Ectodermal cell (in vitro differentiated cells): ENCODE results near the gene TSFM.

Experiments
- H3K27ac ChIP-seq: 2 replicates; pipeline ENCODE4 v1.7.0; 2013; ENCODE audit warnings: mild to moderate bottlenecking, low read depth, low read length; ENCODE audit not compliant: insufficient read depth, poor library complexity, severe bottlenecking
- H3K27me3 ChIP-seq: 2 replicates; pipeline ENCODE4 v1.7.0; 2013; ENCODE audit warnings: mild to moderate bottlenecking, low read length; ENCODE audit not compliant: insufficient read depth, control insufficient read depth, poor library complexity, severe bottlenecking
- H3K36me3 ChIP-seq: one replicate; pipeline ENCODE4 v1.7.0; 2013; ENCODE audit warnings: low read length; ENCODE audit not compliant: control insufficient read depth, insufficient read depth
- H3K4me1 ChIP-seq: one replicate; pipeline ENCODE4 v1.7.0; 2013; ENCODE audit warnings: low read length; ENCODE audit not compliant: control insufficient read depth, insufficient read depth
- H3K4me3 ChIP-seq: 2 replicates; pipeline ENCODE4 v1.7.0; 2013; ENCODE audit warnings: low read depth, low read length, control low read depth; ENCODE audit not compliant: insufficient read depth
- H3K9me3 ChIP-seq: 2 replicates; pipeline ENCODE4 v1.7.0; 2013; ENCODE audit warnings: mild to moderate bottlenecking, low read length, moderate library complexity; ENCODE audit not compliant: control insufficient read depth
- WGBS, 2 experiments: methylation state at CpG; one replicate each; pipeline ENCODE4 v1.1.7; 2013; ENCODE audit warnings: missing lambda C conversion rate in 2 of 2; 5-methylcytosine and 5-hydroxymethylcytosine counted together

TSFM gene

GRCh38 chr12:57746025-57746424 is 36.6 kb upstream of the TSFM start:
- Histone ChIP-seq H3K9me3 (no peaks in the 10 kb centered on the region), H3K27ac (no peak overlapping the region), H3K27me3 (peaks cover 31% of the 10 kb centered on the region), H3K4me3 (peak overlapping the region; percentile 87), H3K4me1 (peaks cover 6% of the 10 kb centered on the region), H3K36me3 (peaks cover 27% of the 10 kb centered on the region)
- 95 to 96% methylated on average over 3 of the region's 3 CpGs for WGBS, 2 experiments

- Histone ChIP-seq H3K27ac (no peak overlapping the region), H3K4me1 (peaks cover 18% of the 10 kb centered on the region), H3K4me3 (no peak overlapping the region), H3K27me3 (peaks cover 11% of the 10 kb centered on the region), H3K9me3 (no peaks in the 10 kb centered on the region), H3K36me3 (peaks cover 27% of the 10 kb centered on the region)
- 94 to 95% methylated on average over 5 of the region's 5 CpGs for WGBS, 2 experiments
These were observed 33.5 kb upstream of the TSFM start for GRCh38 chr12:57749061-57749460.

GRCh38 chr12:57750561-57751431 is 31.8 kb upstream of the TSFM start:
- WGBS, 2 experiments = 90 to 92% methylated on average over 15 of the region's 15 CpGs

GRCh38 chr12:57751432-57751787 is 31.2 kb upstream of the TSFM start:
- Histone ChIP-seq H3K27me3 (peaks cover 32% of the 10 kb centered on the region), H3K9me3 (no peaks in the 10 kb centered on the region), H3K27ac (no peak overlapping the region), H3K4me3 (peak overlapping the region; percentile 97), H3K36me3 (peaks cover 27% of the 10 kb centered on the region), H3K4me1 (peaks cover 29% of the 10 kb centered on the region)
- 15 to 17% methylated on average over 8 of the region's 8 CpGs for WGBS, 2 experiments

More at GRCh38 chr12:57750561-57751431, 31.8 kb upstream of the TSFM start:
- Histone ChIP-seq H3K27ac (no peak overlapping the region), H3K27me3 (peaks cover 26% of the 10 kb centered on the region), H3K36me3 (peaks cover 27% of the 10 kb centered on the region), H3K9me3 (no peaks in the 10 kb centered on the region), H3K4me3 (peak overlapping the region; percentile 97), H3K4me1 (peaks cover 23% of the 10 kb centered on the region)

GRCh38 chr12:57751788-57752667 is 30.6 kb upstream of the TSFM start, which contains the start of gene CDK4:
CDK4 (minus strand) TSS chr12:57752310; CDS start chr12:57751717, 593 bp downstream.
- Histone ChIP-seq H3K27ac (peak within 1 kb of the TSS; percentile 55), H3K36me3 (peaks cover 20% of the 10 kb centered on the region), H3K9me3 (no peaks in the 10 kb centered on the region), H3K27me3 (peaks cover 39% of the 10 kb centered on the region), H3K4me1 (peaks cover 31% of the 10 kb centered on the region), H3K4me3 (peak within 1 kb of the TSS; percentile 97)
- 0% methylated on average over 58 of the region's 58 CpGs for WGBS, 2 experiments

- WGBS, 2 experiments = 6 to 8% methylated on average over 4 to 5 of the region's 5 CpGs
- H3K27ac ChIP-seq = no peak overlapping the region
These were observed 30.0 kb upstream of the TSFM start for GRCh38 chr12:57752668-57753000.

GRCh38 chr12:57753756-57754337 is 28.7 kb upstream of the TSFM start:
- Histone ChIP-seq H3K4me1 (peaks cover 31% of the 10 kb centered on the region), H3K36me3 (peaks cover 15% of the 10 kb centered on the region), H3K9me3 (no peaks in the 10 kb centered on the region), H3K27me3 (peaks cover 43% of the 10 kb centered on the region), H3K27ac (no peak overlapping the region), H3K4me3 (no peak overlapping the region)
- WGBS, 2 experiments = 13 to 18% methylated on average over 1 of the region's 1 CpG

More at GRCh38 chr12:57752668-57753000, 30.0 kb upstream of the TSFM start:
- H3K4me3 ChIP-seq = peak overlapping the region; percentile 22
- H3K9me3 ChIP-seq = no peaks in the 10 kb centered on the region
- peaks cover 31% of the 10 kb centered on the region for H3K4me1 ChIP-seq
- peaks cover 15% of the 10 kb centered on the region for H3K36me3 ChIP-seq
- peaks cover 43% of the 10 kb centered on the region for H3K27me3 ChIP-seq

GRCh38 chr12:57754411-57755193 is 28.0 kb upstream of the TSFM start, which contains the start of gene MARCHF9:
MARCHF9 (plus strand) TSS chr12:57755103; CDS start chr12:57755529, 426 bp downstream.
- Histone ChIP-seq H3K4me1 (peaks cover 31% of the 10 kb centered on the region), H3K27ac (no peak within 1 kb of the TSS), H3K36me3 (peaks cover 10% of the 10 kb centered on the region), H3K9me3 (no peaks in the 10 kb centered on the region), H3K4me3 (peak within 1 kb of the TSS; percentile 51), H3K27me3 (peaks cover 43% of the 10 kb centered on the region)
- WGBS, 2 experiments = 1% methylated on average over 34 to 39 of the region's 41 CpGs

GRCh38 chr12:57755194-57755453 is 27.5 kb upstream of the TSFM start:
- Histone ChIP-seq H3K4me3 (peak overlapping the region; percentile 51), H3K9me3 (no peaks in the 10 kb centered on the region), H3K27me3 (peaks cover 43% of the 10 kb centered on the region), H3K27ac (no peak overlapping the region), H3K4me1 (peaks cover 31% of the 10 kb centered on the region), H3K36me3 (peaks cover 9% of the 10 kb centered on the region)
- WGBS, 2 experiments = 0% methylated on average over 34 of the region's 34 CpGs
